Measurements from ENCODE around the gene IL10.
"Not testable (repeated sequence)": the region's sequence is repeated elsewhere in the genome, so short reads cannot be mapped to it uniquely, and the experiment has no call there.

The IL10 gene

DNA sequence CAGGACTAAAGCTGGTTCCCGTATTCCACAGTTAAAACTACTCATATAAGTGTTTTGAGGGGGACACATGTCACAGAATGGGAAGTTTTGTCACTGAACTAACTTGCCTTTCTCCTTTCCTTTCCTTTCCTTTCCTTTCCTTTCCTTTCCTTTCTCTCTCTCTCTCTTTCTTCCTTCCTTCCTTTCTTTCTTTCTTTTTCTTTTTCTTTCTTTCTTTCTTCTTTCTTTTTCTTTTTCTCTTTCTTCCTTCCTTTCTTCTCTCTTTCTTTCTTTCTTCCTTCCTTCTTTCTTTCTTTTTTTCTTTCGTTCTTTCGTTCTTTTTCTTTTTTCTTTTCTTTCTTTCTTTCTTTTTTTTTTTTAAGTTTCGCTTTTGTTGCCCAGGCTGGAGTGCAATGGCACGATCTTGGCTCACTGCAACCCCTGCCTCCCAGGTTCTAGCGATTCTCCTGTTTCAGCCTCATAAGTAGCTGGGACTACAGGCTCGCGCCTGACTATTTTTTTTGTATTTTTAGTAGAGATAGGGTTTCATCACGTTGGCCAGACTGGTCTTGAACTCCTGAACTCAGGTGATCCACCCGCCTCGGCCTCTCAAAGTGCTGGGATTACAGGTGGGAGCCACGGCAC lies 9.4 kb downstream of the IL10 start:
- DNase-seq = not testable (repeated sequence)

- no peak for DNase-seq
These were observed 11.0 kb downstream of the IL10 start for GRCh38 chr1:206761159-206761768.

- DNase-seq = no peak
These were observed 11.7 kb downstream of the IL10 start for GRCh38 chr1:206760590-206760989.

DNA sequence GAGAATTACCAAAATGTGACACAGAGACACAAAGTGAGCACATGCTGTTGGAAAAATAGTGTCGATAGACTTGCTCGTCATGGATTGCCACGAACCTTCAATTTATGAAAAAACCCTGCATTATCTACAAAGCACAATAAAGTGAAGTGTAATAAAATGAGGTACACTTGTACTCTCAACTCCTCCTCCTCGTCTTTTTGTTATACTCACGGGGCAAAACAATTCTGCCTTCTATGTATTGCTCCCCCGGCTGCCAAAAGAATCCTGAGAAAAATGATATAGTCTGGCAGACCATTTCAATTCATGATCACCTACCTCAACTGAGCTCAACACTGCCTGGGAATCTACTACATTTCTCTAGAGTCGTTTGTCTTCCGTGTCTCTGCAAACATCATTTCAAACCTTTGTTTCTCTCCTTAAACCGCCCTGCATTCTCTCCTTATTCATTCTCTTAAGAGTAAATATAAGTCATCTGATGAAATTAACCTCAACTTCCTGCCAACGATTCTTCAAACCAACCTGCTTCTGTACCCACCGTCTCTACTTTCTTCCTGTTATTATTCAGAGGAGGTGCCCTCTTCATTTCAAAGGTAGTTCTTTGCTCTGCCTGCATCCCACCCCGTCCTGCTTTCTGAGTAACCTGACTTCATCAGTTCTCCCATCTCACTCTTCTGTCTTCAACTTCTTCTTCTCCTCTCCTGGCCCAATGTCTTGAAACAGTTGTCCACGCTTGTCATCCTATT lies 14.6 kb downstream of the IL10 start:
- no peak for DNase-seq

- DNase-seq = no peak
These were observed 18.3 kb downstream of the IL10 start for GRCh38 chr1:206754011-206754410.

- DNase-seq = peak; percentile 88
These were observed 19.2 kb downstream of the IL10 start for GRCh38 chr1:206753141-206753540.

DNA sequence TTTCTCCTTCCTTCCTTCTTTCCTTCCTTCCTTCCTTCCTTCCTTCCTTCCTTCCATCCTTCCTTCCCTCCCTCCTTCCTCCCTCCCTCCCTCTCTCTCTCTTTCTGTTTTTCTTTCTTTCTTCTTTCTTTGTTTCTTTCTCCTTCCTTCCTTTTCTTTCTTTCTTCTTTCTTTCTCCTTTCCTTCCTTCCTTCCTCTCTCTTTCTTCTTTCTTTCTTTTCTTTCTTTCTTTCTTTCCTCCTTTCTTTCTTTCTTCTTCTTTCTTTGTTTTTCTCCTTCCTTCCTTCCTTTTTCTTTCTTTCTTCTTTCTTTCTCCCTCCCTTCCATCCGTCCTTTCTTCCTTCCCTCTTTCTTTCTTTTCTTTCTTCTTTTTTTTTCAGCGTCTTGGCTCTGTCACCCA lies 19.8 kb downstream of the IL10 start:
- DNase-seq = no peak

DNA sequence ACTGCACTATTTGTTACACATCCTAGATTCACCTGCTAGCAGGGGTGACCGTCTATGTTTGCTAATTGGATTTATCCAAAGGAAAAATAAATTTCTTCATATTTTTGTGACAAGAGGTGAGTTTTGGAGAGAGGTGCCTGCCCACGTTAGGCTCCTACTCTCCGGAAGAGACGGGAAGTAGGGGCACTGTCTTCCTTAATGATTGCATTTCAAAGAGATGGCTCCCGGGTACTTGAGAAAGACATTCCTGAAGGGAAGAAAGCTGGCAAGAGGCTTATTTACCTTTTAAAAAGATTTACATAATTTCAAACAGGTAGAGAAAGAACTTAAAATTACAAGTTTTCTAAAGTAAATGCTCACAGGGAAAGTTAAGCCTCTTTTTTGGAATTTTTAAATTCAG lies 20.4 kb downstream of the IL10 start:
- DNase-seq = no peak

- peak; percentile 43 for DNase-seq
These were observed 23.8 kb downstream of the IL10 start for GRCh38 chr1:206748348-206749030.

DNA sequence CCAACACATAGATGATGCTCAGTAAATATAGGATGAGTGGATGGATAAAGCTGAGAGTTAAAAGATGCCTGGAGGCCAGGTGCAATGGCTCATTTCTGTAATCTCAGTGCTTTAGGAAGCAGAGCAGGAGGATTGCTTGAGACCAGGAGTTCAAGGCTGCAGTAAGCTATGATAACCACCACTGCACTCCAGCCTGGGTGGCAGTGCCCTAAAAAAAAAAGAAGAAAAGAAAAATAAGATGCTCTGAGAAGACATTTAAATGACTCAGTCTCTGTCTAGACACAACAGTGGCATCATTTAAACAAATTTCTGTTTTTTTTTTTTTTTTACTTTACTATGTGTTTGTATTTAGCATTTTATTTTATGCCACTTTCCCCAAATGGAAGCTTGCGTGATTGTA lies 27.0 kb downstream of the IL10 start:
- DNase-seq = no peak

GRCh38 chr1:206744683-206745082 lies 27.6 kb downstream of the IL10 start:
- peak; percentile 82 for DNase-seq

DNA sequence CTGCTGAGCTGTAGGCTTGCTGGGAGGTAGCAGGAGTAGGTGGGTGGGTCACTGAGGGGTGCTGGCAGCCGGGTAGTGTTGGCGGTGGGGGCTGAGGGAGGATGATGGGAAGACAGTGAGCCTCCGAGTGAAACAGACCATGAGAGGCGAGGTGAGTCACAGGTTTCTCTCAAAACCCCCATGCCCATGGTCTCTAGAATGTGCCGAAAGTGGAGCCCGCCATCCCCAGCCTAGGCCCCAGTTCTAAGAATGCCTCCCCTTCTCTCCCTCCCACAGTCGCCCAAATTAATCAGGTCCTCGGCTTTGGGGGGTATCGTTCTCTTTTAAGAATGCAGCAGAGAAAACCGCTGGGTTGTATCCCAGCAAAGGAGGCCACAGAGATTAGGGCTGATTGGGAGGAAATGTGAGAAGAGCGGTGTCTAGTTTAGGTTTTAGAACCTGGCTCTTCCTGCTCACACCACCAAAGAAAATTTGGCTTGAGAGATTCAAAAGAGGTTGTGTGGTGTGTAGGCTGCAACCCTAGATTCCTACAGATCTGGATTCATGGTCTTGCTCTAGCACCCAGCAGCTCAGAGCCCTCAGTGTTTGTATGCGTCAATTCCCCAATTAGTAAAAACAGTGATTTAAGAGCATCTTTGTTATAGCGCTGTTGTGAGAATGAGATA lies 29.4 kb downstream of the IL10 start:
- DNase-seq = no peak

- no peak for DNase-seq
These were observed 31.1 kb downstream of the IL10 start for GRCh38 chr1:206741142-206741701.

GRCh38 chr1:206739411-206740076 lies 32.8 kb downstream of the IL10 start:
- DNase-seq = peak; percentile 87

- peak; percentile 54 for DNase-seq
These were observed 33.6 kb downstream of the IL10 start for GRCh38 chr1:206738370-206739366.

DNA sequence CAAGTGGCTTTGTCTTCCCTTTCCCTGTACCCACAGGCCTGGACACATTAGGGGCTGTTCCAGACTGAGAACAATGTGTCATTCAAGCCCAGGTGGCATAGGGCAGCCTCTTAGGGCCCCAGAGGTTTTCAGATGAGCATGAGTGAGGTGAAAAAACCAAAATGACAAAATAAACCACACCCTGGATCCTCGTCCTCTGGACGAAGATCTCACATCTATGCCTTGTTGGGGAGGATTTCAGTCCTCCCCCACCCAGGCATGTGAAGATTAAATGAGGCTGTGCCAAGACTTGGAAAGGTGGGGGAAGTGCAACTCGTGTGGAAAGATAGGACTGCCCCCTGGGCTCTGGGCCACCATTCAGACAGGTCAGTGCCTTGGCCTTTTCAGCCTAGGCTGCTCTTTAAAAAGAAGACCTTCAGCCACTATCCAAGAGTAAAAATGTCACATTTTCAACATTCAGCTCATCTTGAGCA lies 34.5 kb downstream of the IL10 start:
- no peak for DNase-seq

GRCh38 chr1:206736878-206737728 lies 35.2 kb downstream of the IL10 start:
- DNase-seq = no peak

- DNase-seq = no peak
These were observed 36.7 kb downstream of the IL10 start for GRCh38 chr1:206735553-206736031.

- DNase-seq = no peak
These were observed 37.7 kb downstream of the IL10 start for GRCh38 chr1:206734499-206735142.
